GM10248 (cell line): ENCODE results near the gene AARSD1.
"Not testable (repeated sequence)": the region's sequence is repeated elsewhere in the genome, so short reads cannot be mapped to it uniquely, and the experiment has no call there.

ENCODE experiments used
- CTCF ChIA-PET: fragments of 300-600 bp; sonication (Branson Sonifier 250); formaldehyde crosslinking; extraction: SDS; loops from one replicate; lab custom pipeline; 2021; ENCODE audit warnings: antibody characterized with exemption; lab: Yijun Ruan, JAX
- POLR2A ChIA-PET: fragments of 350-650 bp; sonication (Branson Sonifier 250); formaldehyde crosslinking; extraction: SDS; loops from one replicate; lab custom pipeline; 2020; ENCODE audit warnings: antibody characterized with exemption; lab: Yijun Ruan, JAX
- DNase-seq: peaks from one replicate; pipeline ENCODE4 v3.0.0; 2012; ENCODE audit errors: extremely low spot score
- CTCF ChIP-seq: IDR thresholded peaks from 2 replicates; pipeline ENCODE4 v1.5.1; 2012; ENCODE audit warnings: mild to moderate bottlenecking, low read depth; ENCODE audit errors: extremely low read depth, missing control alignments, control extremely low read depth

Gene AARSD1

GRCh38 chr17:42937712-42938596, 26.3 kb downstream of the AARSD1 start:
- peak; percentile 49 for TF ChIP-seq CTCF
- ChIA-PET POLR2A (no interaction called here), CTCF (interaction anchor here (1.0 to 1.5 kb wide), 11 partner anchors 9 to 177 kb away, joined by 3 to 6 read pairs (median 4); partner anchors contain the start of gene RAMP2)
- peak; percentile 56 for DNase-seq

GRCh38 chr17:42929497-42929844, 34.8 kb downstream of the AARSD1 start:
- TF ChIP-seq CTCF, result no peak
- POLR2A ChIA-PET, result no interaction called here
- DNase-seq, result no peak
- CTCF ChIA-PET, result interaction anchor here (0.8 to 2.2 kb wide), 13 partner anchors 8 to 351 kb away, joined by 3 to 7 read pairs (median 5); partner anchors contain the start of genes BECN1 and RPL27

- POLR2A ChIA-PET, result no interaction called here
These were observed 35.3 kb downstream of the AARSD1 start for GRCh38 chr17:42928714-42929496.

GRCh38 chr17:42924891-42925290, 39.4 kb downstream of the AARSD1 start:
- POLR2A ChIA-PET, result interaction anchor here (0.7 kb wide), 1 partner anchor 1009 kb away, joined by 3 read pairs; no protein-coding TSS in a partner anchor
- CTCF ChIA-PET, result interaction anchor here (1.6 kb wide), 1 partner anchor 26 kb away, joined by 3 read pairs; no protein-coding TSS in a partner anchor
- DNase-seq, result no peak
- no peak for TF ChIP-seq CTCF

More at GRCh38 chr17:42928714-42929496, 35.3 kb downstream of the AARSD1 start:
- peak; percentile 45 for TF ChIP-seq CTCF
- DNase-seq, result peak; percentile 79
- CTCF ChIA-PET, result interaction anchor here (0.8 to 2.2 kb wide), 15 partner anchors 8 to 351 kb away, joined by 3 to 7 read pairs (median 5); partner anchors contain the start of genes BECN1 and RPL27

GRCh38 chr17:42923472-42923871, 40.8 kb downstream of the AARSD1 start:
- POLR2A ChIA-PET, result not testable (repeated sequence)
- CTCF ChIA-PET, result interaction anchor here (1.1 to 1.3 kb wide), 2 partner anchors 15 to 28 kb away, joined by 4 read pairs; no protein-coding TSS in a partner anchor

GRCh38 chr17:42922294-42922693, 42.0 kb downstream of the AARSD1 start:
- CTCF ChIA-PET, result no interaction called here
- TF ChIP-seq CTCF, result no peak
- DNase-seq, result no peak
- POLR2A ChIA-PET, result no interaction called here

More at GRCh38 chr17:42923472-42923871, 40.8 kb downstream of the AARSD1 start:
- not testable (repeated sequence) for DNase-seq
